Measurements from ENCODE around the gene BOLA1. TPM values are rescaled to one million over a fixed set of nuclear protein-coding genes. Genes with fewer than 3 reads are reported as not detected.

BOLA1 gene
- total and polyA plus RNA-seq, 2 donors (not counting 3 experiments of a cell fraction or from before 2014, with no cell fraction given): 10.8 to 12.2 TPM

DNA sequence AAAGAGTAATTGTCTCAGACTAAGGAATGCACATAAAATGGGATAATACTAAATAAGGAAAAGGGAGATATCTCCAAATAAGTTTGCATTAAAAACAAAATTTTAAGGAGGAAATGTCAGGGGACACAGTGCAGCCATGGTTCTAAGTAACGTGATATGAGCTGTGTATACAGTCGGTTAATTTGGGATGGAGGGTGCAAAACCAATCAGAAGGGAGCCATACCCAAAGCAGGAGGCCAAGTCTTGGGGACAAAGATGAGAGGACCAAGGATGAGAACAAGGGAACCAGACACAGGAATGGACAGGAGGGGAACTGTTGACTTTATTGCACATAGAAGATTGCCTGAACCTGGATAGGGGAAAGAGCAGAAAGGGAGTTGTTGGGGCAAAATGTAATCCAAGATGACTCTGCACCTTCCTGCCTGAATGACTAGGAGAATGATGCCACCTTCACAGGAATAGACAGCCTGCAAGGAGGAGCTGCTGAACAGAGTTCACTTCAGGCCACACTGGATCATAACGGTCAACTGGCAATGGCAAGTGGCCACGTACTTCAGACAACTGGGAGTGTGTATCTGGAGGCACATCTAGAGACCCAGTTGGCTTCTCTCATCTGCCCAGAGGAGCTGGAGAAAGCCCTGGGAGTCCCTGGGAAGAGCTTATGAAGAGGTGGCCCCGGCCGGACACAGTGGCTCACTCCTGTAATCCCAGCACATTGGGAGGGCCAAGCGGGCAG, 22.0 kb upstream of the BOLA1 start:
- no peak overlapping the region for H3K9ac ChIP-seq (replicated peaks; ENCODE audit: extremely low read depth, insufficient read depth, low read length)
- DNase-seq (ENCODE audit: low read depth, low spot score) (no peak), FAIRE-seq (no peak)
- H3K4me2 ChIP-seq (ENCODE audit: insufficient read depth, low read length): no peak overlapping the region
- H3K4me1 ChIP-seq (ENCODE audit: control insufficient read depth, extremely low read depth, insufficient read depth, low read length): no peaks in the 10 kb centered on the region
- intact Hi-C loops (cut with micrococcal nuclease): no loop called here
- BruUV-seq (replicated peaks): no TSS peak
- CTCF ChIA-PET: no interaction called here
- no peaks in the 10 kb centered on the region for H3K36me3 ChIP-seq (ENCODE audit: control insufficient read depth in 2 of 2, extremely low read depth in 1 of 2, insufficient read depth in 2 of 2, low read length in 2 of 2)
- no peak overlapping the region for H3K4me3 ChIP-seq (replicated peaks in 1 of 3; ENCODE audit: insufficient read depth in 1 of 3, low read depth in 1 of 3, low read length in 3 of 3)
- dilution Hi-C loops (cut with MboI; ENCODE audit: extremely low pct_ligation_motif_present, low sequenced_read_pairs): loop anchor here (25.0 kb wide), 1 partner anchor 160 kb away; no protein-coding TSS in a partner anchor
- POLR2A ChIA-PET: no interaction called here
- H3K27me3 ChIP-seq (ENCODE audit: control insufficient read depth in 2 of 2, insufficient read depth in 2 of 2, low read length in 2 of 2): peaks cover 0 to 4% of the 10 kb centered on the region in 2 experiments
- no peak overlapping the region for H3K27ac ChIP-seq (ENCODE audit: insufficient read depth, low read depth, low read length)
- no peak overlapping the region for H2AFZ ChIP-seq (ENCODE audit: low read depth, low read length)
- TF ChIP-seq JUN (IDR thresholded peaks at IDR 0.05; ENCODE audit: borderline replicate concordance, insufficient read depth, insufficient read length, low read depth) (no peak), GATA2 (IDR thresholded peaks at IDR 0.05; ENCODE audit: insufficient read depth, insufficient read length, low read depth, low read length) (no peak), FOS (IDR thresholded peaks at IDR 0.05; ENCODE audit: borderline replicate concordance, insufficient read depth, low read length) (no peak), MYC (IDR thresholded peaks at IDR 0.05; ENCODE audit: low read depth, low read length) (no peak), MAX (IDR thresholded peaks at IDR 0.05; ENCODE audit: insufficient read depth, insufficient read length) (no peak), POLR2A (IDR thresholded peaks at IDR 0.05; ENCODE audit: low read depth, low read length) (no peak), EZH2 (IDR thresholded peaks at IDR 0.05; ENCODE audit: borderline replicate concordance, low read depth, low read length, severe bottlenecking) (no peak), POLR2AphosphoS5 (IDR thresholded peaks at IDR 0.05; ENCODE audit: insufficient read depth, low read depth, low read length) (no peak)
- TF ChIP-seq, protein P1, sequence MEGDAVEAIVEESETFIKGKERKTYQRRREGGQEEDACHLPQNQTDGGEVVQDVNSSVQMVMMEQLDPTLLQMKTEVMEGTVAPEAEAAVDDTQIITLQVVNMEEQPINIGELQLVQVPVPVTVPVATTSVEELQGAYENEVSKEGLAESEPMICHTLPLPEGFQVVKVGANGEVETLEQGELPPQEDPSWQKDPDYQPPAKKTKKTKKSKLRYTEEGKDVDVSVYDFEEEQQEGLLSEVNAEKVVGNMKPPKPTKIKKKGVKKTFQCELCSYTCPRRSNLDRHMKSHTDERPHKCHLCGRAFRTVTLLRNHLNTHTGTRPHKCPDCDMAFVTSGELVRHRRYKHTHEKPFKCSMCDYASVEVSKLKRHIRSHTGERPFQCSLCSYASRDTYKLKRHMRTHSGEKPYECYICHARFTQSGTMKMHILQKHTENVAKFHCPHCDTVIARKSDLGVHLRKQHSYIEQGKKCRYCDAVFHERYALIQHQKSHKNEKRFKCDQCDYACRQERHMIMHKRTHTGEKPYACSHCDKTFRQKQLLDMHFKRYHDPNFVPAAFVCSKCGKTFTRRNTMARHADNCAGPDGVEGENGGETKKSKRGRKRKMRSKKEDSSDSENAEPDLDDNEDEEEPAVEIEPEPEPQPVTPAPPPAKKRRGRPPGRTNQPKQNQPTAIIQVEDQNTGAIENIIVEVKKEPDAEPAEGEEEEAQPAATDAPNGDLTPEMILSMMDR (IDR thresholded peaks at IDR 0.05; ENCODE audit: extremely low read depth in 1 of 2, insufficient read depth in 1 of 2, low read depth in 1 of 2, low read length in 2 of 2): no peak
- H4K20me1 ChIP-seq (replicated peaks; ENCODE audit: control insufficient read depth, extremely low read depth, insufficient read depth, low read length): no peaks in the 10 kb centered on the region
- no peaks in the 10 kb centered on the region for H3K9me1 ChIP-seq (replicated peaks; ENCODE audit: control insufficient read depth, extremely low read depth, insufficient read depth, low read length)
- H3K9me3 ChIP-seq (replicated peaks; ENCODE audit: control insufficient read depth, insufficient read depth, low read length): no peaks in the 10 kb centered on the region
- no peaks in the 10 kb centered on the region for H3K79me2 ChIP-seq (ENCODE audit: control insufficient read depth, insufficient read depth, low read length)

All from endothelial cell of umbilical vein (primary cell).